ENCODE measurements around the gene C19orf85. TPM values are rescaled to one million over a fixed set of nuclear protein-coding genes. Genes with fewer than 3 reads are reported as not detected.

The C19orf85 gene
- total RNA-seq, 4 donors from 2014 or later: not detected

DNA sequence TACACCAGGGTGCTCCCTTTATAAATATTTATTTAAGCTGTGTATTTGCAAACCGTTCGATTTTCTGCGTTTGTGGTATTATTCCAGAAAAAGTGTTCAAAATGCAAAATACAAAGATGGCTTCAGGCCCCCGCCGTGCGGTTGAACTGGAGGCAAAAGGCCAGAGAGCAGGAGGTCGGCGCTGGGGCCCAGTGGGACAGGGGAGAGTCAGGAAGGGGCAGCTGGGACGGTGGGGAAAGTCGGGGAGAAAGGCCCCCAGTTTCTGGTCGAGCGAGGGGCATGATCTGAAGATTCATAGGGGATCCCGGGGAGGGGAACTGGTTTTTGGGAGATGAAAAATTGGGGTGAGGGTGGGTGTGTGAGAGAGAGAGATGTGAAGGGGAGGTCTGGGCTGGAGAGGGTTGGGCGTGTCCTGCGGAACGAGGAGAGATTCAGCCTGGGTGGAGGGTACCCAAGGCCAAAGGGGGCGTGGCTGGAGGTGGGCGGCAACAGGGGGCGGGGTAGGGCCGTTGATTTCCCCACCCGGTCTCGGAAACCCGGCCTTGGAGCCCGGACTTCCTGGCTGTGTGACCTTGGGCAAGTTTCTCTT, 3.8 kb downstream of the C19orf85 start:
- no peak for TF ChIP-seq CTCF (IDR thresholded peaks at IDR 0.05)
- TF ChIP-seq POLR2A (IDR thresholded peaks at IDR 0.05): no peak
- H3K36me3 ChIP-seq: peaks cover 0 to 9% (median 0%) of the 10 kb centered on the region in 3 donors
- DNase-seq: peak; percentile 55 to 83 (median 82)
- peak overlapping the region; percentile 52 to 90 (median 82) for H3K4me3 ChIP-seq
- H3K9me3 ChIP-seq: no peaks in the 10 kb centered on the region
- H3K27ac ChIP-seq: peak overlapping the region; percentile 72 to 94 (median 89)
- peaks cover 0 to 18% (median 2%) of the 10 kb centered on the region in 4 donors for H3K4me1 ChIP-seq
- H3K27me3 ChIP-seq: no peaks in the 10 kb centered on the region

- TF ChIP-seq CTCF (IDR thresholded peaks at IDR 0.05): no peak
- TF ChIP-seq POLR2A (IDR thresholded peaks at IDR 0.05): no peak
- Histone ChIP-seq H3K9me3 (no peaks in the 10 kb centered on the region), H3K36me3 (peaks cover 0 to 16% (median 0%) of the 10 kb centered on the region in 3 donors), H3K27me3 (no peaks in the 10 kb centered on the region), H3K4me3 (peak overlapping the region in 2 of 4 donors; percentile 79 to 90), H3K4me1 (peaks cover 0 to 18% (median 2%) of the 10 kb centered on the region in 4 donors), H3K27ac (peak overlapping the region; percentile 72 to 94 (median 89))
- DNase-seq: no peak
Observed at GRCh38 chr19:55459950-55460657, 4.4 kb downstream of the C19orf85 start.

DNA sequence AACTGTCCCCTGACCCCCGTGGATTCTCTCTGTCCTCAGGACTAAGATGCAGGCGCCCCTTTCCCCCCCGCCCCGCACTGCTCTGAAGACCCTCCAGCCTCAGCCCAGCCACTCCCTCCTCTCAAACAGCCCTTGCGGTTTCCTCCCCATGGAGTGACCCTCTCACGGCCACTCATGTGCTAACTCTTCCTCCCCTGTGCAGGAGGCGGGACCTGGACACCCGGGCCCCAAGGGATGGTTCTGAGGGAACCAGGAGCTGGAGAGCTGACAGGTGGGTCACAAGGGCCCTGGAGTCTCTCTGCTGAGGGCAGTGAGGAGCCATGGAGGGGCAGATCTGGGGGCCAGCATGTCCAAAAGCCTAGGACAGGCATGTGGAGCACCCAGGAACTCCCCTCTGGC, 5.0 kb downstream of the C19orf85 start:
- Histone ChIP-seq H3K9me3 (no peaks in the 10 kb centered on the region), H3K27ac (peak overlapping the region in 3 of 4 donors; percentile 5 to 94 (median 93)), H3K4me3 (no peak overlapping the region), H3K4me1 (peaks cover 0 to 18% (median 2%) of the 10 kb centered on the region in 4 donors), H3K27me3 (no peaks in the 10 kb centered on the region), H3K36me3 (peaks cover 0 to 17% (median 0%) of the 10 kb centered on the region in 3 donors)
- no peak for DNase-seq
- TF ChIP-seq POLR2A (IDR thresholded peaks at IDR 0.05) (no peak), CTCF (IDR thresholded peaks at IDR 0.05) (no peak)

DNA sequence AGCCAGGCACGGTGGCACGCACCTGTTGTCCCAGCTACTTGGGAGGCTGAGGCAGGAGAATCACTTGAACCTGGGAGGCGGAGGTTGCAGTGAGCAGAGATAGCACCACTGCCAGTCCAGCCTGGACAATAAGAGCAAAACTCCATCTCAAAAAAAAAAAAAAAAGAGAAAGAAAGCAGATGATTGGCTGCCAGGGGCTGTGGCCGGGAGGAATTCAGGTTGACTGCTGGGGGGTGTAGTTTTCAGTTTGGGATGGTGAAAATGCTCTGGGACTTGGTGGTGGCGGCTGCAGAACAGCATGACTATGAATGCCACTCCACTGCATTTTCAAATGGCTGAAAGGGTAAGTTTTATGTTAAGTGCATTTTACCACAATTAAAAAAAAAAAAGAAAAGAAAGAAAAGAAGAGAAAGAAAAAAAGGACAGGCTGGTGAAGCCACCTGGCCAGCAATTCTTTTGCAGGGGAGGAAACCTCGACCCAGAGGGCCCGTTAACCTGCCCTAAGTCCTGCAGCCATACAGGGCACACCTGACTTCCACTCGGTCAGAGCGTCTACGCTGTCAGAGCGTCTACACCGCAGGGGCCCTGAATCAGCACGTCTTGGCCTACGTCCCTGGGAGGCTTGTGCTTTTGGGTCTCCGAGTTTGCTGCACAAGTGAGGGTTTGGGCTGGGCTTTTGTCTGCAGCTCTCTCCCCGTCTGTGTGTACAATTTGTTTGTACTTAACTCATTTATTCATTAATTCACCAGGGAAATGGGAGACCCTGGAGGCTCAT, 6.7 kb downstream of the C19orf85 start:
- Histone ChIP-seq H3K36me3 (peaks cover 0 to 17% (median 0%) of the 10 kb centered on the region in 3 donors), H3K4me1 (peaks cover 0 to 23% (median 2%) of the 10 kb centered on the region in 4 donors), H3K27ac (no peak overlapping the region), H3K4me3 (no peak overlapping the region), H3K9me3 (no peaks in the 10 kb centered on the region), H3K27me3 (no peaks in the 10 kb centered on the region)
- TF ChIP-seq POLR2A (IDR thresholded peaks at IDR 0.05): no peak
- no peak for TF ChIP-seq CTCF (IDR thresholded peaks at IDR 0.05)
- DNase-seq: no peak

DNA sequence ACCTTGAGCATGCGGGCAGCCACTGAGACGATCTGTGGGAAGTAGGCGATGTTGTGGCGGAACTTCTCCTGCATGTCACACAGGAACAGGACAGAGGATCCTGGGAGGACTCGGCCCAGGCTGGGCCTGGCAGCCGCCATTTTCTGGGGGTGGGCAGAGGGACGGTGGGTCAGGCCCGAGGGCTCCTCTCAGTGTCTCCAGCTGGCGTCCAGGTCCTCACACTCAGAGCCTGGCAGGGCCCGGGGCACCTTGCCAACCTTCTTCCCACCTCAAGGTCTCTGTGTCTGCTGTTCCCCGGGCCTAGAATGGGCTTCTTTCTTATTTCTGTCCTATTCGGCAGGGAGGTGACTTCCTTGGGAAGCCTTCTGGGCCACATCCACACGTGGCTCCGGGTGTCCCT, 8.2 kb downstream of the C19orf85 start:
- Histone ChIP-seq H3K36me3 (peaks cover 0 to 17% (median 0%) of the 10 kb centered on the region in 3 donors), H3K4me3 (no peak overlapping the region), H3K4me1 (peaks cover 0 to 38% (median 7%) of the 10 kb centered on the region in 4 donors), H3K27me3 (peaks cover 0 to 14% of the 10 kb centered on the region in 2 donors), H3K9me3 (no peaks in the 10 kb centered on the region), H3K27ac (no peak overlapping the region)
- no peak for TF ChIP-seq POLR2A (IDR thresholded peaks at IDR 0.05)
- no peak for TF ChIP-seq CTCF (IDR thresholded peaks at IDR 0.05)
- DNase-seq: no peak

All from Peyer's patch (tissue), 4 donors.